GM19438 (cell line): Measurements from ENCODE around the gene PKMYT1.
"Not testable (repeated sequence)": the region's sequence is repeated elsewhere in the genome, so short reads cannot be mapped to it uniquely, and the experiment has no call there.

Source experiments
- ATAC-seq: cut with Tn5 transposase; IDR thresholded peaks from one replicate; pipeline ENCODE4 v1.9.1; 2021; ENCODE audit warnings: low read depth; ENCODE audit not compliant: unreplicated experiment

PKMYT1 gene

GRCh38 chr16:2963723-2964474 is 16.3 kb downstream of the PKMYT1 start, which contains the start of gene KREMEN2:
Gene KREMEN2 (plus strand): TSS chr16:2964275. CDS start chr16:2964521, 246 bp downstream.
- ATAC-seq: no peak

- no peak for ATAC-seq
Measured at GRCh38 chr16:2963074-2963722, 17.0 kb downstream of the PKMYT1 start.

GRCh38 chr16:2962334-2963073 is 17.7 kb downstream of the PKMYT1 start:
- no peak for ATAC-seq

- no peak for ATAC-seq
Measured at GRCh38 chr16:2960183-2961010, 19.8 kb downstream of the PKMYT1 start.

GRCh38 chr16:2959206-2959605 is 21.0 kb downstream of the PKMYT1 start:
- ATAC-seq: no peak

GRCh38 chr16:2956579-2956956 is 23.7 kb downstream of the PKMYT1 start:
- ATAC-seq: no peak

- no peak for ATAC-seq
Measured at GRCh38 chr16:2955779-2956578, 24.3 kb downstream of the PKMYT1 start.

- ATAC-seq: no peak
Measured at GRCh38 chr16:2955438-2955778, 24.8 kb downstream of the PKMYT1 start.

- ATAC-seq: no peak
Measured at GRCh38 chr16:2954656-2955381, 25.4 kb downstream of the PKMYT1 start.

- ATAC-seq: no peak
Measured at GRCh38 chr16:2953706-2954627, 26.3 kb downstream of the PKMYT1 start.

GRCh38 chr16:2952679-2953078 is 27.6 kb downstream of the PKMYT1 start:
- no peak for ATAC-seq

GRCh38 chr16:2950773-2951172 is 29.5 kb downstream of the PKMYT1 start:
- no peak for ATAC-seq

GRCh38 chr16:2950353-2950724 is 29.9 kb downstream of the PKMYT1 start:
- no peak for ATAC-seq

GRCh38 chr16:2949705-2950352 is 30.4 kb downstream of the PKMYT1 start:
- no peak for ATAC-seq

- no peak for ATAC-seq
Measured at GRCh38 chr16:2948807-2949704, 31.2 kb downstream of the PKMYT1 start.

- no peak for ATAC-seq
Measured at GRCh38 chr16:2946649-2947048, 33.6 kb downstream of the PKMYT1 start.

- not testable (repeated sequence) for ATAC-seq
Measured at GRCh38 chr16:2943716-2944115, 36.5 kb downstream of the PKMYT1 start.
